ENCODE results near the gene KCNJ10.

KCNJ10 gene

GRCh38 chr1:160071289-160071688 lies 1.3 kb upstream of the KCNJ10 start:
- H3K27me3 Mint-ChIP-seq (ENCODE audit: low read depth, poor library complexity) = peaks cover 79% of the 10 kb centered on the region
- TF ChIP-seq CTCF (IDR thresholded peaks at IDR 0.05) = no peak
- DNase-seq = no peak

GRCh38 chr1:160070243-160071163 lies 543 bp upstream of the KCNJ10 start:
- Mint-ChIP-seq H3K27ac (no peak overlapping the region), H3K4me3 (peak overlapping the region; percentile 90), H3K27me3 (ENCODE audit: low read depth, poor library complexity) (peaks cover 78% of the 10 kb centered on the region), H3K36me3 (ENCODE audit: low read depth) (no peaks in the 10 kb centered on the region), H3K9me3 (no peaks in the 10 kb centered on the region), H3K4me1 (peaks cover 40% of the 10 kb centered on the region)
- DNase-seq = peak; percentile 94
- no peak for TF ChIP-seq CTCF (IDR thresholded peaks at IDR 0.05)

More at GRCh38 chr1:160071289-160071688, 1.3 kb upstream of the KCNJ10 start:
- H3K36me3 Mint-ChIP-seq (ENCODE audit: low read depth) = no peaks in the 10 kb centered on the region
- H3K27ac Mint-ChIP-seq = no peak overlapping the region
- H3K9me3 Mint-ChIP-seq = no peaks in the 10 kb centered on the region
- peaks cover 36% of the 10 kb centered on the region for H3K4me1 Mint-ChIP-seq
- H3K4me3 Mint-ChIP-seq = no peak overlapping the region

GRCh38 chr1:160068225-160068624 lies 1.7 kb downstream of the KCNJ10 start:
- H3K9me3 Mint-ChIP-seq = no peaks in the 10 kb centered on the region
- peaks cover 41% of the 10 kb centered on the region for H3K4me1 Mint-ChIP-seq
- no peak for DNase-seq
- H3K36me3 Mint-ChIP-seq (ENCODE audit: low read depth) = no peaks in the 10 kb centered on the region
- no peak overlapping the region for H3K27ac Mint-ChIP-seq
- no peak for TF ChIP-seq CTCF (IDR thresholded peaks at IDR 0.05)
- H3K27me3 Mint-ChIP-seq (ENCODE audit: low read depth, poor library complexity) = peaks cover 61% of the 10 kb centered on the region
- peak overlapping the region; percentile 60 for H3K4me3 Mint-ChIP-seq

- no peaks in the 10 kb centered on the region for H3K9me3 Mint-ChIP-seq
- DNase-seq = no peak
- TF ChIP-seq CTCF (IDR thresholded peaks at IDR 0.05) = no peak
- peak overlapping the region; percentile 39 for H3K4me3 Mint-ChIP-seq
- peaks cover 51% of the 10 kb centered on the region for H3K27me3 Mint-ChIP-seq (ENCODE audit: low read depth, poor library complexity)
- peak overlapping the region; percentile 8 for H3K27ac Mint-ChIP-seq
- no peaks in the 10 kb centered on the region for H3K36me3 Mint-ChIP-seq (ENCODE audit: low read depth)
- H3K4me1 Mint-ChIP-seq = peaks cover 41% of the 10 kb centered on the region
Observed at GRCh38 chr1:160066829-160067745, 2.9 kb downstream of the KCNJ10 start.

- Mint-ChIP-seq H3K4me3 (no peak overlapping the region), H3K4me1 (peaks cover 38% of the 10 kb centered on the region), H3K27ac (no peak overlapping the region), H3K36me3 (ENCODE audit: low read depth) (no peaks in the 10 kb centered on the region), H3K9me3 (no peaks in the 10 kb centered on the region), H3K27me3 (ENCODE audit: low read depth, poor library complexity) (peaks cover 28% of the 10 kb centered on the region)
- no peak for DNase-seq
- TF ChIP-seq CTCF (IDR thresholded peaks at IDR 0.05) = no peak
Observed at GRCh38 chr1:160064746-160065145, 5.2 kb downstream of the KCNJ10 start.

Data from nephron progenitor cell (in vitro differentiated cells).